Stimulated activated naive CD8-positive, alpha-beta T cell treated with anti-CD3 and anti-CD28 coated beads, Interleukin-15, Interleukin-2, amounts not matched to agents 100 U/mL and 50 U/mL, for 24 hours (primary cell): ENCODE measurements around the gene PCLO.
"Not testable (repeated sequence)": the region's sequence is repeated elsewhere in the genome, so short reads cannot be mapped to it uniquely, and the experiment has no call there.

ENCODE experiments used
- ATAC-seq: fragments of 150-1000 bp; cut with Tn5 transposase; one replicate; pipeline ENCODE4 v1.10.0; 2021
- DNase-seq: peaks from one replicate; pipeline ENCODE4 v3.0.0; 2021

PCLO gene

GRCh38 chr7:83053965-83054364 lies 108.7 kb downstream of the PCLO start:
- ATAC-seq, result no peak

GRCh38 chr7:83040484-83040883 lies 122.2 kb downstream of the PCLO start:
- ATAC-seq (no peak), DNase-seq (no peak)

More at GRCh38 chr7:83053965-83054364, 108.7 kb downstream of the PCLO start:
- DNase-seq, result no peak

- DNase-seq (no peak), ATAC-seq (no peak)
Observed at GRCh38 chr7:83038787-83039186, 123.9 kb downstream of the PCLO start.

GRCh38 chr7:83036721-83037380 lies 125.8 kb downstream of the PCLO start:
- ATAC-seq, result no peak
- no peak for DNase-seq

GRCh38 chr7:83036130-83036529 lies 126.6 kb downstream of the PCLO start:
- DNase-seq (no peak), ATAC-seq (no peak)

GRCh38 chr7:83032195-83032594 lies 130.5 kb downstream of the PCLO start:
- no peak for ATAC-seq
- DNase-seq, result no peak

GRCh38 chr7:83023817-83024665 lies 138.6 kb downstream of the PCLO start:
- not testable (repeated sequence) for ATAC-seq, DNase-seq

GRCh38 chr7:83021032-83021431 lies 141.7 kb downstream of the PCLO start:
- DNase-seq (no peak), ATAC-seq (no peak)

- ATAC-seq, result no peak
- no peak for DNase-seq
Observed at GRCh38 chr7:83020161-83020560, 142.5 kb downstream of the PCLO start.

GRCh38 chr7:83015916-83016315 lies 146.8 kb downstream of the PCLO start:
- DNase-seq (no peak), ATAC-seq (no peak)

GRCh38 chr7:83014546-83014945 lies 148.1 kb downstream of the PCLO start:
- DNase-seq, result no peak
- no peak for ATAC-seq

GRCh38 chr7:83011954-83012353 lies 150.7 kb downstream of the PCLO start:
- ATAC-seq (no peak), DNase-seq (no peak)

GRCh38 chr7:83005410-83005809 lies 157.3 kb downstream of the PCLO start:
- ATAC-seq, result no peak
- no peak for DNase-seq

- no peak for ATAC-seq
- no peak for DNase-seq
Observed at GRCh38 chr7:83001362-83002040, 161.2 kb downstream of the PCLO start.

GRCh38 chr7:82998436-82998835 lies 164.2 kb downstream of the PCLO start:
- DNase-seq (no peak), ATAC-seq (no peak)

- no peak for ATAC-seq
- DNase-seq, result no peak
Observed at GRCh38 chr7:82985144-82985802, 177.4 kb downstream of the PCLO start.

GRCh38 chr7:82980130-82980788 lies 182.4 kb downstream of the PCLO start:
- no peak for ATAC-seq
- no peak for DNase-seq

- DNase-seq (no peak), ATAC-seq (no peak)
Observed at GRCh38 chr7:82975811-82976468, 186.7 kb downstream of the PCLO start.

GRCh38 chr7:82972135-82972534 lies 190.5 kb downstream of the PCLO start:
- DNase-seq (no peak), ATAC-seq (no peak)

GRCh38 chr7:82965088-82966036 lies 197.3 kb downstream of the PCLO start:
- ATAC-seq, result no peak
- no peak for DNase-seq
